ENCODE measurements around the gene NME4.

- TF ChIP-seq EP300 (IDR thresholded peaks at IDR 0.05; ENCODE audit: borderline replicate concordance) (no peak), NFIC (IDR thresholded peaks at IDR 0.05) (no peak), YY1 (IDR thresholded peaks at IDR 0.05; ENCODE audit: low read depth) (no peak), ZBTB7A (IDR thresholded peaks at IDR 0.05; ENCODE audit: low read depth) (no peak), REST (IDR thresholded peaks at IDR 0.05; ENCODE audit: low read depth) (no peak), TEAD4 (IDR thresholded peaks at IDR 0.05) (no peak), TCF12 (IDR thresholded peaks at IDR 0.05; ENCODE audit: low read depth) (no peak), CEBPB (IDR thresholded peaks at IDR 0.05) (no peak), FOXM1 (IDR thresholded peaks at IDR 0.05; ENCODE audit: borderline replicate concordance, low read depth) (no peak), RAD21 (IDR thresholded peaks at IDR 0.05; ENCODE audit: low read depth) (no peak)
- TF ChIP-seq, protein P1, sequence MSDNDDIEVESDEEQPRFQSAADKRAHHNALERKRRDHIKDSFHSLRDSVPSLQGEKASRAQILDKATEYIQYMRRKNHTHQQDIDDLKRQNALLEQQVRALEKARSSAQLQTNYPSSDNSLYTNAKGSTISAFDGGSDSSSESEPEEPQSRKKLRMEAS (IDR thresholded peaks at IDR 0.05): no peak
Observed at GRCh38 chr16:396605-397004, 394 bp upstream of the NME4 start.

Measured in Ishikawa (cell line).